Type B pancreatic cell (in vitro differentiated cells): ENCODE measurements around the gene SNTB2. TPM values are rescaled to one million over a fixed set of nuclear protein-coding genes. Genes with fewer than 3 reads are reported as not detected.
A peak's percentile ranks its signal among the peaks of the same experiment; 100 is the strongest.
"Not testable (repeated sequence)": the region's sequence is repeated elsewhere in the genome, so short reads cannot be mapped to it uniquely, and the experiment has no call there.

ENCODE experiments used
- DNase-seq: peaks from one replicate; pipeline ENCODE4 v3.0.0; 2021; ENCODE audit warnings: mixed read lengths; ENCODE audit not compliant: unreplicated experiment; ENCODE audit errors: extremely low spot score
- H3K27ac Mint-ChIP-seq: 2 replicates; pipeline ENCODE4 v1.8.0; 2021; ENCODE audit warnings: mild to moderate bottlenecking, mixed read lengths
- H3K27me3 Mint-ChIP-seq: 2 replicates; pipeline ENCODE4 v1.8.0; 2021; ENCODE audit warnings: mixed read lengths
- H3K36me3 Mint-ChIP-seq: 2 replicates; pipeline ENCODE4 v1.8.0; 2021; ENCODE audit warnings: mixed read lengths
- H3K4me1 Mint-ChIP-seq: one replicate; pipeline ENCODE4 v1.8.0; 2021; ENCODE audit warnings: mixed read lengths; ENCODE audit not compliant: unreplicated experiment
- H3K4me3 Mint-ChIP-seq: 2 replicates; pipeline ENCODE4 v1.8.0; 2021; ENCODE audit warnings: mild to moderate bottlenecking, mixed read lengths
- H3K9me3 Mint-ChIP-seq: 2 replicates; pipeline ENCODE4 v1.8.0; 2021; ENCODE audit warnings: mixed read lengths
- total RNA-seq: library from RNA; stranded (reverse); gene quantifications from 2 replicates; pipeline ENCODE4 v1.2.1, GENCODE V29; 2021; ENCODE audit warnings: low replicate concordance
- TF ChIP-seq, protein P1 (sequence below): fragments of 200-600 bp; sonication (generic); conservative IDR thresholded peaks from 2 replicates; pipeline ENCODE4 v1.5.0; 2021; ENCODE audit warnings: antibody characterized with exemption, mild to moderate bottlenecking

SNTB2 gene
- total RNA-seq, 1 donor from 2014 or later: 22.2 TPM

DNA sequence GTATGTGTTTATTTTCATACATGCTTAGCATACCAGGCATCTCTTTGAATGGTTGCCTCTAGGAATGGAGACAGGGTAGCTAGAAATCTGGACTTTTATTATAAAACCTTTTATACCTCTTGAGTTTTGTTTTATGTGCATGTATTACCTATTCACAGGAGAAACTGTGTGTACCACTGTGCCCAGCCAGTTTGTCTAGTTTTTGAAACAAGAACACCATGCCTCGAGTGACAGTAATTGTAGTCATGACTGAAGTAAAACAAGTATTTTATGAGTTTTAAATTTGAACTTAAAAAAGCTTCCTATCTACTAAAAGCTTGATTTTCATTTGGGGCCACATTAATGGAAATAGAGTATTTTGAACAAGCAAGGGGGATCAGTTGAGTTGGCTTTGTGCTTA, 57.4 kb downstream of the SNTB2 start:
- H3K9me3 Mint-ChIP-seq: no peaks in the 10 kb centered on the region
- H3K27ac Mint-ChIP-seq: peak overlapping the region; percentile 13
- no peak for DNase-seq
- TF ChIP-seq, protein P1, sequence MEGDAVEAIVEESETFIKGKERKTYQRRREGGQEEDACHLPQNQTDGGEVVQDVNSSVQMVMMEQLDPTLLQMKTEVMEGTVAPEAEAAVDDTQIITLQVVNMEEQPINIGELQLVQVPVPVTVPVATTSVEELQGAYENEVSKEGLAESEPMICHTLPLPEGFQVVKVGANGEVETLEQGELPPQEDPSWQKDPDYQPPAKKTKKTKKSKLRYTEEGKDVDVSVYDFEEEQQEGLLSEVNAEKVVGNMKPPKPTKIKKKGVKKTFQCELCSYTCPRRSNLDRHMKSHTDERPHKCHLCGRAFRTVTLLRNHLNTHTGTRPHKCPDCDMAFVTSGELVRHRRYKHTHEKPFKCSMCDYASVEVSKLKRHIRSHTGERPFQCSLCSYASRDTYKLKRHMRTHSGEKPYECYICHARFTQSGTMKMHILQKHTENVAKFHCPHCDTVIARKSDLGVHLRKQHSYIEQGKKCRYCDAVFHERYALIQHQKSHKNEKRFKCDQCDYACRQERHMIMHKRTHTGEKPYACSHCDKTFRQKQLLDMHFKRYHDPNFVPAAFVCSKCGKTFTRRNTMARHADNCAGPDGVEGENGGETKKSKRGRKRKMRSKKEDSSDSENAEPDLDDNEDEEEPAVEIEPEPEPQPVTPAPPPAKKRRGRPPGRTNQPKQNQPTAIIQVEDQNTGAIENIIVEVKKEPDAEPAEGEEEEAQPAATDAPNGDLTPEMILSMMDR: no peak
- peaks cover 21% of the 10 kb centered on the region for H3K36me3 Mint-ChIP-seq
- no peaks in the 10 kb centered on the region for H3K27me3 Mint-ChIP-seq
- peaks cover 22% of the 10 kb centered on the region for H3K4me1 Mint-ChIP-seq
- no peak overlapping the region for H3K4me3 Mint-ChIP-seq

DNA sequence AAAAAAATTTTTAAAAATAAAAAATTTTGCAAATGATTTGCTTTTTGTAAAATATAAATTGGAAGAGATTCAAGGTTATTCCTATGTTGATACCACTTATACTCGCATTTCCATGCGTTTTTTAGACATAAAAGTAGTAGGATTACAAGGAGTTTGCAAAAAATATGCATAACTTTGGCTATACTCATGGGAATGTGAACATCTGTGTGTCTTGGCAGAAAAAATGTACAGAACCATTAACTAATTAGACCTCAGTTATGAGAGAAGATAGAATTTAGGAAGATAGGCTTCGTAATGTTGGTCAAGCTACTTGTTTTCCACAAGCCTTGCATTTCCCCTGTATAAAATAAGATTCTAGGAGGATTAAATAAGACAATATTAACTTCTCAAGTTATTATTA, 63.1 kb downstream of the SNTB2 start:
- Mint-ChIP-seq H3K4me3 (no peak overlapping the region), H3K27me3 (no peaks in the 10 kb centered on the region), H3K36me3 (peaks cover 20% of the 10 kb centered on the region), H3K4me1 (no peaks in the 10 kb centered on the region), H3K27ac (no peak overlapping the region), H3K9me3 (no peaks in the 10 kb centered on the region)
- DNase-seq: no peak
- TF ChIP-seq, protein P1: no peak

DNA sequence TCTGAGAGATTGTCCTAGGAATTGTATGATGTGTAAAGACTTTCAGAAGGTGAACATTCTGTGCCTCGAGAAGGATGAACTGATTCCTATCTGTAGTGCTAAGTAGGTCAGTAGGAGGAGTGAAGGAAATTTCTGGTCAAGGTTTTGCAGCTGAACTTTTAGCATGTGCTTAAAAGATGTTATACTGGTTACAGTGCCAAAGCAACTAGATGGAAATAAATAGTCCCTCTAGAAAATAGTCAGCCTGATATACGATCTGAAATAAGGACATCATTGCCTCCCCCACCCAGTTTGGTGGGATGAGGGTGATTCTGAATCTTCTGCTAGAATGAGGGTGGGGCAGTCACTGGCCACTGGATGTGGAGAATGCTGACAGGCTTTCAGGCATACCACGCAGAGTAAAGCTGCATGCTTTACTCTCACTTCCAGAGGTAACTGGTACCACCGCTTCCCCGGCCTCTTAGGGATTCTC, 66.9 kb downstream of the SNTB2 start:
- Mint-ChIP-seq H3K4me1 (no peaks in the 10 kb centered on the region), H3K27ac (no peak overlapping the region), H3K9me3 (no peaks in the 10 kb centered on the region), H3K4me3 (no peak overlapping the region), H3K36me3 (peaks cover 13% of the 10 kb centered on the region), H3K27me3 (no peaks in the 10 kb centered on the region)
- no peak for DNase-seq
- TF ChIP-seq, protein P1: no peak

DNA sequence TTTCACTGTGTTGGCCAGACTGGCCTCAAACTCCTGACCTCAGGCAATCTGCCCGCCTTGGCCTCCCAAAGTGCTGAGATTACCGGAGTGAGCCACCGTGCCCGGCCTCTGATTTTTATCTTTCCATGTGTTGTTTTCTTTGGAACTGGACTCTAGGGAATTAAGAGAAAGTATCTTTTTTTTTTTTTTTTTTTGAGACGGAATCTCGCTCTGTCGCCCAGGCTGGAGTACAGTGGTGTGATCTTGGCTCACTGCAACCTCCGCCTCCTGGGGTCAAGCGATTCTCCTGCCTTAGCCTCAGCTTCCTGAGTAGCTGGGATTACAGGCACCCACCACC, 72.4 kb downstream of the SNTB2 start:
- H3K27me3 Mint-ChIP-seq, DNase-seq, H3K27ac Mint-ChIP-seq, H3K4me1 Mint-ChIP-seq, H3K4me3 Mint-ChIP-seq, H3K9me3 Mint-ChIP-seq: not testable (repeated sequence)
- peaks cover 20% of the 10 kb centered on the region for H3K36me3 Mint-ChIP-seq

DNA sequence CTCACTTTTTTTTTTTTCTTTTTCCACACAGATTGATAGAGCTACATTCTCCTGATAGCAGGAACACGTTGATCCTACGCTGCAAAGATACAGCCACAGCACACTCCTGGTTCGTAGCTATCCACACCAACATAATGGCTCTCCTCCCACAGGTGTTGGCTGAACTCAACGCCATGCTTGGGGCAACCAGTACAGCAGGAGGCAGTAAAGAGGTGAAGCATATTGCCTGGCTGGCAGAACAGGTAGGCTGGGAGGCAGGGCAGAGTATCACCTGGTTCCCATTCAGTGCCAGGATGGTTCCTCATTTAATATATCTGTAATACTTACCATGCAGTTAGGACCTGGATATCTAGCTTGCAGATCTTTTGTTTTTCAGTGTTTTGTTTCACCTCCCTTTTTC, 73.1 kb downstream of the SNTB2 start:
- Mint-ChIP-seq H3K9me3 (no peaks in the 10 kb centered on the region), H3K27ac (no peak overlapping the region), H3K27me3 (no peaks in the 10 kb centered on the region), H3K36me3 (peaks cover 25% of the 10 kb centered on the region), H3K4me3 (no peak overlapping the region), H3K4me1 (no peaks in the 10 kb centered on the region)
- DNase-seq: no peak
- TF ChIP-seq, protein P1: no peak

DNA sequence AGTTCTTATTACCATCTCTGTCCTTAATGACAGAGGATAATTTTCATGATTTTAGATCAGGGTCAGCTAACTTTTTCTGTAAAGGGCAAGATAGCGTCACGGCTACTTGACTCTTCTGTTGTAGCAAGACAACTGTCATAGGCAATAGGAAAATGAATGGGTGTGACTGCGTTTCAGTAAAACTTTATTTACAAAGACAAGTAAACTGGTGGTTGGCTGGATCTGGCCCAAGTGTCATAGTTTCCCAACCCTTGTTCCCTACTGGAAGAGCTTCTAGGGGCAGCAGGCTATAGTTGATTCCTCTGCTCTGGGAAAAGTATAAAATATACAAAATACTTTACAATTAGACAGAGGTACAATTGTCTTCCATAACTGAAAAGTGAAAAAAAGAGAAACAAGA, 73.5 kb downstream of the SNTB2 start:
- H3K4me1 Mint-ChIP-seq: no peaks in the 10 kb centered on the region
- peaks cover 25% of the 10 kb centered on the region for H3K36me3 Mint-ChIP-seq
- no peaks in the 10 kb centered on the region for H3K27me3 Mint-ChIP-seq
- no peak for DNase-seq
- TF ChIP-seq, protein P1: no peak
- no peaks in the 10 kb centered on the region for H3K9me3 Mint-ChIP-seq
- H3K4me3 Mint-ChIP-seq: no peak overlapping the region
- no peak overlapping the region for H3K27ac Mint-ChIP-seq
